ENCODE measurements around the gene ARAP2. TPM values are rescaled to one million over a fixed set of nuclear protein-coding genes. Genes with fewer than 3 reads are reported as not detected.

Gene ARAP2
- total and polyA plus RNA-seq, 2 donors (not counting 3 experiments of a cell fraction or from before 2014, with no cell fraction given), result not detected

DNA sequence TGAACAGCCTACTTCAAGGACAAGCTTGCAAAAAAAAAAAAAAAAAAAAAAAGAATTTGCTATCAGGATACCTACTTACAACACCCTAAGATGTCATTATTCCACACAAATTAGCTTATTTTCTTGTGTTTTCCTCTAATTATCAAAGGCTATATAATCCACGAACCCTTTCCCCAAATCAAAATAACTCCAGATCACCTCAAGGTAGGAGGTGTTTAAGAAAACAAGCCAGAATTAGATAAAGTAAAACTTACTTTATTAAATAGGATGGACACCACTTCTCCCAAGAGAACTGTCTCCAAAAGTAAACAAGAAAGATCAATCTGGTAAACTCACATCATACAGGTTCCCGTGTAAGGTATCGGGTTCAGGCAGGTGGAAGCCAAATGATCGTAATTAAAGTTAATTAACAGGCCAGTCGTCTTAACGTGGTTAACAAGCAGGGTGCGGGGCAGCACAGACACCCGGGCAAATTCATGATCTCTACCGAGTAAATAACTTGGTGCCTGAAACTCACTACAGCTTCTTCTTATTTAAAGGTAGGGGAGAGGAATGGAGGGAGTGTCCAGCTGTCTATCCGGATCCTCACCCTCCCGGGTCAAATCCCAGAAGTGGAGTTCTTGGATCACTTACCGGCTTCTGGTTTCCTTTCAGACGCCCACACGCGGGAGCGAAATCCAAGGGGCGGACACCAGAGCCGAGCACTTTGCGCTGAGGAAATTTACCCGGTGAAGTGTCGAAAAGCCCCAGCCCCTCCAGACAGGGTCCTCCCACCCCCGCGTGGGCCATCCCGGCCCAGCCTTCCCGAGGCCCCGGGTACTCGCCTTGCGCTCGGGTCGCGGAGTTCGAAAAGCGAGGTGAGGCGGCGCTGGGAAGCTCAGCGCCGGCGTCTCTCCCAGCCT is 708 bp downstream of the ARAP2 start:
- no peaks in the 10 kb centered on the region for H3K9me3 ChIP-seq (replicated peaks; ENCODE audit: control insufficient read depth, insufficient read depth, low read length)
- H2AFZ ChIP-seq (ENCODE audit: low read depth, low read length), result peak overlapping the region; percentile 27
- ChIA-PET CTCF (no interaction called here), POLR2A (no interaction called here)
- no peaks in the 10 kb centered on the region for H3K9me1 ChIP-seq (replicated peaks; ENCODE audit: control insufficient read depth, extremely low read depth, insufficient read depth, low read length)
- intact Hi-C loops (cut with micrococcal nuclease), result no loop called here
- peak overlapping the region; percentile 33 to 43 (median 37) for H3K4me3 ChIP-seq (replicated peaks in 1 of 3; ENCODE audit: insufficient read depth in 1 of 3, low read depth in 1 of 3, low read length in 3 of 3)
- no peak for DNase-seq (ENCODE audit: low read depth, low spot score)
- no peak overlapping the region for H3K9ac ChIP-seq (replicated peaks; ENCODE audit: extremely low read depth, insufficient read depth, low read length)
- TF ChIP-seq MYC (IDR thresholded peaks at IDR 0.05; ENCODE audit: low read depth, low read length) (no peak), EZH2 (IDR thresholded peaks at IDR 0.05; ENCODE audit: borderline replicate concordance, low read depth, low read length, severe bottlenecking) (no peak), POLR2A (IDR thresholded peaks at IDR 0.05; ENCODE audit: low read depth, low read length) (no peak), FOS (IDR thresholded peaks at IDR 0.05; ENCODE audit: borderline replicate concordance, insufficient read depth, low read length) (no peak), CTCF (IDR thresholded peaks at IDR 0.05; ENCODE audit: extremely low read depth in 1 of 2, insufficient read depth in 1 of 2, low read depth in 1 of 2, low read length in 2 of 2) (no peak), JUN (IDR thresholded peaks at IDR 0.05; ENCODE audit: borderline replicate concordance, insufficient read depth, insufficient read length, low read depth) (no peak), GATA2 (IDR thresholded peaks at IDR 0.05; ENCODE audit: insufficient read depth, insufficient read length, low read depth, low read length) (no peak), POLR2AphosphoS5 (IDR thresholded peaks at IDR 0.05; ENCODE audit: insufficient read depth, low read depth, low read length) (no peak)
- TF ChIP-seq, protein P1, sequence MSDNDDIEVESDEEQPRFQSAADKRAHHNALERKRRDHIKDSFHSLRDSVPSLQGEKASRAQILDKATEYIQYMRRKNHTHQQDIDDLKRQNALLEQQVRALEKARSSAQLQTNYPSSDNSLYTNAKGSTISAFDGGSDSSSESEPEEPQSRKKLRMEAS (IDR thresholded peaks at IDR 0.05; ENCODE audit: insufficient read depth, insufficient read length), result no peak
- H3K79me2 ChIP-seq (ENCODE audit: control insufficient read depth, insufficient read depth, low read length), result no peaks in the 10 kb centered on the region
- peaks cover 4 to 5% of the 10 kb centered on the region in 2 experiments for H3K27me3 ChIP-seq (ENCODE audit: control insufficient read depth in 2 of 2, insufficient read depth in 2 of 2, low read length in 2 of 2)
- dilution Hi-C loops (cut with MboI; ENCODE audit: extremely low pct_ligation_motif_present, low sequenced_read_pairs), result no loop called here
- peak; percentile 64 for FAIRE-seq
- H3K4me2 ChIP-seq (ENCODE audit: insufficient read depth, low read length), result peak overlapping the region; percentile 72
- no peaks in the 10 kb centered on the region for H4K20me1 ChIP-seq (replicated peaks; ENCODE audit: control insufficient read depth, extremely low read depth, insufficient read depth, low read length)
- no peaks in the 10 kb centered on the region for H3K36me3 ChIP-seq (ENCODE audit: control insufficient read depth in 2 of 2, extremely low read depth in 1 of 2, insufficient read depth in 2 of 2, low read length in 2 of 2)
- H3K27ac ChIP-seq (ENCODE audit: insufficient read depth, low read depth, low read length), result no peak overlapping the region
- BruUV-seq (replicated peaks), result no TSS peak
- peaks cover 3% of the 10 kb centered on the region for H3K4me1 ChIP-seq (ENCODE audit: control insufficient read depth, extremely low read depth, insufficient read depth, low read length)

All from endothelial cell of umbilical vein (primary cell).